Activated CD4-positive, alpha-beta T cell treated with anti-CD3 and anti-CD28 coated beads for 48 hours (primary cell): ENCODE results near the gene ALX4.

Experiments used
- DNase-seq: peaks from one replicate; pipeline ENCODE4 v3.0.0-alpha.2; 2020

ALX4 gene

GRCh38 chr11:44309478-44310205, at the start of gene ALX4:
TSS of gene ALX4 (minus strand) at chr11:44310139. CDS start at chr11:44310062, 77 bp downstream.
- DNase-seq, result peak; percentile 56

GRCh38 chr11:44359162-44359561, 49.2 kb upstream of the ALX4 start:
- no peak for DNase-seq

GRCh38 chr11:44358713-44359112, 48.8 kb upstream of the ALX4 start:
- no peak for DNase-seq

- no peak for DNase-seq
Observed at GRCh38 chr11:44357711-44358110, 47.8 kb upstream of the ALX4 start.

GRCh38 chr11:44356351-44356750, 46.4 kb upstream of the ALX4 start:
- no peak for DNase-seq

- DNase-seq, result no peak
Observed at GRCh38 chr11:44351898-44352498, 42.1 kb upstream of the ALX4 start.

- no peak for DNase-seq
Observed at GRCh38 chr11:44351006-44351660, 41.2 kb upstream of the ALX4 start.

GRCh38 chr11:44349328-44349727, 39.4 kb upstream of the ALX4 start:
- DNase-seq, result no peak

GRCh38 chr11:44348721-44349120, 38.8 kb upstream of the ALX4 start:
- no peak for DNase-seq

GRCh38 chr11:44348114-44348513, 38.2 kb upstream of the ALX4 start:
- no peak for DNase-seq

- DNase-seq, result no peak
Observed at GRCh38 chr11:44347538-44347937, 37.6 kb upstream of the ALX4 start.

- DNase-seq, result no peak
Observed at GRCh38 chr11:44346983-44347382, 37.0 kb upstream of the ALX4 start.

GRCh38 chr11:44345781-44346180, 35.8 kb upstream of the ALX4 start:
- DNase-seq, result no peak

GRCh38 chr11:44344921-44345320, 35.0 kb upstream of the ALX4 start:
- DNase-seq, result no peak

GRCh38 chr11:44344423-44344820, 34.5 kb upstream of the ALX4 start:
- DNase-seq, result no peak

- DNase-seq, result no peak
Observed at GRCh38 chr11:44343778-44344422, 34.0 kb upstream of the ALX4 start.

GRCh38 chr11:44342616-44343015, 32.7 kb upstream of the ALX4 start:
- DNase-seq, result no peak

GRCh38 chr11:44340656-44341055, 30.7 kb upstream of the ALX4 start:
- DNase-seq, result no peak

- no peak for DNase-seq
Observed at GRCh38 chr11:44339530-44339883, 29.6 kb upstream of the ALX4 start.

GRCh38 chr11:44338698-44339529, 29.0 kb upstream of the ALX4 start:
- no peak for DNase-seq

- no peak for DNase-seq
Observed at GRCh38 chr11:44338026-44338425, 28.1 kb upstream of the ALX4 start.

- DNase-seq, result no peak
Observed at GRCh38 chr11:44335919-44336318, 26.0 kb upstream of the ALX4 start.
